ENCODE data around the gene RNF112.
A peak's percentile ranks its signal among the peaks of the same experiment; 100 is the strongest.

The RNF112 gene

GRCh38 chr17:19410875-19411620 lies at the start of gene RNF112:
RNF112 (plus strand) TSS chr17:19411232; CDS start chr17:19411409, 177 bp downstream.
- DNase-seq = no peak

GRCh38 chr17:19361326-19361725 lies 49.7 kb upstream of the RNF112 start:
- no peak for DNase-seq

- DNase-seq = no peak
These were observed 49.1 kb upstream of the RNF112 start for GRCh38 chr17:19361944-19362276.

GRCh38 chr17:19362277-19363113 lies 48.5 kb upstream of the RNF112 start, which contains the start of gene B9D1:
B9D1 (minus strand) TSS chr17:19362723; CDS start chr17:19362569, 154 bp downstream.
- peak; percentile 90 to 95 (median 94) for DNase-seq

GRCh38 chr17:19363114-19363438 lies 48.0 kb upstream of the RNF112 start:
- DNase-seq = no peak

GRCh38 chr17:19363460-19364035 lies 47.5 kb upstream of the RNF112 start:
- DNase-seq = no peak

- DNase-seq = no peak
These were observed 46.1 kb upstream of the RNF112 start for GRCh38 chr17:19364699-19365498.

GRCh38 chr17:19365499-19365817 lies 45.6 kb upstream of the RNF112 start:
- no peak for DNase-seq

GRCh38 chr17:19365833-19366636 lies 45.0 kb upstream of the RNF112 start:
- no peak for DNase-seq

- no peak for DNase-seq
These were observed 44.4 kb upstream of the RNF112 start for GRCh38 chr17:19366637-19366972.

GRCh38 chr17:19368229-19368628 lies 42.8 kb upstream of the RNF112 start:
- no peak for DNase-seq

GRCh38 chr17:19369107-19369778 lies 41.8 kb upstream of the RNF112 start:
- DNase-seq = no peak

- no peak for DNase-seq
These were observed 41.1 kb upstream of the RNF112 start for GRCh38 chr17:19369846-19370492.

GRCh38 chr17:19370493-19370960 lies 40.5 kb upstream of the RNF112 start:
- no peak for DNase-seq

GRCh38 chr17:19371259-19372010 lies 39.6 kb upstream of the RNF112 start:
- DNase-seq = no peak

- DNase-seq = no peak
These were observed 39.0 kb upstream of the RNF112 start for GRCh38 chr17:19372011-19372370.

- DNase-seq = no peak
These were observed 38.6 kb upstream of the RNF112 start for GRCh38 chr17:19372439-19372838.

GRCh38 chr17:19372866-19373504 lies 38.0 kb upstream of the RNF112 start:
- DNase-seq = no peak

GRCh38 chr17:19374136-19374535 lies 36.9 kb upstream of the RNF112 start:
- no peak for DNase-seq

GRCh38 chr17:19375732-19376131 lies 35.3 kb upstream of the RNF112 start:
- no peak for DNase-seq

Measured in activated naive CD4-positive, alpha-beta T cell (primary cell).